HepG2 (cell line): ENCODE measurements around the gene VPS9D1.

ENCODE experiments used
- CBX1 ChIP-seq: IDR thresholded peaks from one replicate; pipeline ENCODE4 v1.6.1; 2016; ENCODE audit warnings: antibody characterized with exemption, low read depth
- ELF3 ChIP-seq: IDR thresholded peaks from 2 replicates; pipeline ENCODE4 v1.6.1; 2016; ENCODE audit warnings: missing genetic modification reagents, missing compliant biosample characterization
- GTF2F1 ChIP-seq: fragments of 150-350 bp; IDR thresholded peaks from 2 replicates; pipeline ENCODE4 v1.6.1; 2014; ENCODE audit warnings: low read length
- MTF1 ChIP-seq: sonication (generic); formaldehyde crosslinking; IDR thresholded peaks from 2 replicates; pipeline ENCODE4 v1.5.0; 2020; ENCODE audit warnings: missing genetic modification reagents
- PTBP1 ChIP-seq: fragments of 200-400 bp; formaldehyde crosslinking; IDR thresholded peaks from 2 replicates; pipeline ENCODE4 v1.6.1; 2018; ENCODE audit warnings: low read length, low read depth; ENCODE audit not compliant: poor library complexity, severe bottlenecking
- SP2 ChIP-seq: sonication (generic); formaldehyde crosslinking; IDR thresholded peaks from 2 replicates; pipeline ENCODE4 v1.5.1; 2020; ENCODE audit warnings: mild to moderate bottlenecking, missing genetic modification reagents
- ZC3H4 ChIP-seq: sonication (generic); formaldehyde crosslinking; IDR thresholded peaks from 2 replicates; pipeline ENCODE4 v1.4.0; 2020; ENCODE audit warnings: missing genetic modification reagents, borderline replicate concordance
- ZNF143 ChIP-seq: sonication (generic); formaldehyde crosslinking; IDR thresholded peaks from 2 replicates; pipeline ENCODE4 v1.4.0; 2020; ENCODE audit warnings: missing genetic modification reagents
- ZNF530 ChIP-seq: sonication (generic); formaldehyde crosslinking; IDR thresholded peaks from 2 replicates; pipeline ENCODE4 v1.5.0; 2020; ENCODE audit warnings: low read depth, mild to moderate bottlenecking, missing genetic modification reagents
- ZNF672 ChIP-seq: sonication (generic); formaldehyde crosslinking; IDR thresholded peaks from 2 replicates; pipeline ENCODE4 v1.8.1; 2022; ENCODE audit warnings: missing genetic modification reagents
- TF ChIP-seq, protein P1 (sequence below): sonication (generic); formaldehyde crosslinking; IDR thresholded peaks from 2 replicates; pipeline ENCODE4 v1.8.1; 2023; ENCODE audit warnings: missing genetic modification reagents, inconsistent platforms, borderline replicate concordance
- TF ChIP-seq, protein P2 (sequence below): IDR thresholded peaks from 2 replicates; pipeline ENCODE4 v1.6.1; 2016; ENCODE audit warnings: missing compliant biosample characterization, missing genetic modification reagents, borderline replicate concordance

DNA sequence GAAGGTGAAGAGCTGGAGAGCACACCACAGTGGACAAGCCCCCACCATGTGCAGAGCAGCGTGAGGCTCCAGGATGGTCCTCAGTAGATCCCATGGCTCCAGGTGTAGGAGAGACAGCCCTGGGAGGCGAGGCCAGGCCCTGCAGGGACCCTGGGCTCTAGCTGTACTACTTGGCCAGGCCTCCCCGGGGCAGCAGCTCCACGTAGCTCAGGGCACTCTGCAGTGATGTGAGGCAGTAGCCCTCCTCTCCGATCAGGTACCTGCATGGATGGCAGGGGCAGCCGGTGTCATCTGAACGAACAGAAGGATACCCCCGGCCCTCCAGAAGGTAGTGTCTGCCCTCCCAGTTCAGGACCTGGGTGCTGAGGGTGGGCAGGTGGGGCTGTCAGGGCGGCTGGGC, 13.0 kb downstream of the VPS9D1 start:
- no peak for TF ChIP-seq ZNF143 (CRISPR knock-in tag)
- no peak for TF ChIP-seq PTBP1
- TF ChIP-seq ZNF672, result no peak
- TF ChIP-seq ELF3 (CRISPR knock-in tag), result no peak
- no peak for TF ChIP-seq SP2 (CRISPR knock-in tag)
- TF ChIP-seq, protein P1, sequence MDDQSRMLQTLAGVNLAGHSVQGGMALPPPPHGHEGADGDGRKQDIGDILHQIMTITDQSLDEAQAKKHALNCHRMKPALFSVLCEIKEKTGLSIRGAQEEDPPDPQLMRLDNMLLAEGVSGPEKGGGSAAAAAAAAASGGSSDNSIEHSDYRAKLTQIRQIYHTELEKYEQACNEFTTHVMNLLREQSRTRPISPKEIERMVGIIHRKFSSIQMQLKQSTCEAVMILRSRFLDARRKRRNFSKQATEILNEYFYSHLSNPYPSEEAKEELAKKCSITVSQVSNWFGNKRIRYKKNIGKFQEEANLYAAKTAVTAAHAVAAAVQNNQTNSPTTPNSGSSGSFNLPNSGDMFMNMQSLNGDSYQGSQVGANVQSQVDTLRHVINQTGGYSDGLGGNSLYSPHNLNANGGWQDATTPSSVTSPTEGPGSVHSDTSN, result no peak
- TF ChIP-seq GTF2F1, result no peak
- TF ChIP-seq ZNF530 (CRISPR knock-in tag), result no peak
- TF ChIP-seq ZC3H4 (CRISPR knock-in tag), result no peak
- TF ChIP-seq, protein P2, sequence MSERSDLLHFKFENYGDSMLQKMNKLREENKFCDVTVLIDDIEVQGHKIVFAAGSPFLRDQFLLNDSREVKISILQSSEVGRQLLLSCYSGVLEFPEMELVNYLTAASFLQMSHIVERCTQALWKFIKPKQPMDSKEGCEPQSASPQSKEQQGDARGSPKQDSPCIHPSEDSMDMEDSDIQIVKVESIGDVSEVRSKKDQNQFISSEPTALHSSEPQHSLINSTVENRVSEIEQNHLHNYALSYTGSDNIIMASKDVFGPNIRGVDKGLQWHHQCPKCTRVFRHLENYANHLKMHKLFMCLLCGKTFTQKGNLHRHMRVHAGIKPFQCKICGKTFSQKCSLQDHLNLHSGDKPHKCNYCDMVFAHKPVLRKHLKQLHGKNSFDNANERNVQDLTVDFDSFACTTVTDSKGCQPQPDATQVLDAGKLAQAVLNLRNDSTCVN, result no peak
- no peak for TF ChIP-seq CBX1
- TF ChIP-seq MTF1 (CRISPR knock-in tag), result no peak
